ENCODE measurements around the gene UBTF.

The UBTF gene

GRCh38 chr17:44174427-44174826 lies 45.0 kb downstream of the UBTF start:
- H3K27ac ChIP-seq (ENCODE audit: low read depth, low read length, poor library complexity, severe bottlenecking) = no peak overlapping the region
- no peaks in the 10 kb centered on the region for H3K79me2 ChIP-seq (ENCODE audit: insufficient read depth, low read length)
- peaks cover 12% of the 10 kb centered on the region for H3K4me1 ChIP-seq (ENCODE audit: insufficient read depth, low read length, severe bottlenecking)
- no peaks in the 10 kb centered on the region for H4K20me1 ChIP-seq (ENCODE audit: insufficient read depth, low read length)
- no peaks in the 10 kb centered on the region for H3K9me2 ChIP-seq (ENCODE audit: low read depth, low read length)
- H3K4me2 ChIP-seq (ENCODE audit: low read length) = no peak overlapping the region
- peaks cover 36% of the 10 kb centered on the region for H3K36me3 ChIP-seq (ENCODE audit: insufficient read depth, low read length)
- H3F3A ChIP-seq (ENCODE audit: insufficient read depth, low read length) = no peaks in the 10 kb centered on the region
- H3K27me3 ChIP-seq (ENCODE audit: insufficient read depth, low read length) = no peaks in the 10 kb centered on the region
- no peak overlapping the region for H3K4me3 ChIP-seq (ENCODE audit: low read depth, low read length, poor library complexity, severe bottlenecking)
- H2AFZ ChIP-seq (ENCODE audit: low read length) = no peak overlapping the region
- TF ChIP-seq CTCF (IDR thresholded peaks at IDR 0.05; ENCODE audit: low read length) (no peak), EZH2 (IDR thresholded peaks at IDR 0.05; ENCODE audit: borderline replicate concordance, low read length) (no peak)
- no peak overlapping the region for H3K9ac ChIP-seq (ENCODE audit: low read length)
- H3K9me3 ChIP-seq (ENCODE audit: low read length) = no peaks in the 10 kb centered on the region

- H3K9me3 ChIP-seq (ENCODE audit: low read length) = no peaks in the 10 kb centered on the region
- no peaks in the 10 kb centered on the region for H4K20me1 ChIP-seq (ENCODE audit: insufficient read depth, low read length)
- H3K79me2 ChIP-seq (ENCODE audit: insufficient read depth, low read length) = no peaks in the 10 kb centered on the region
- no peak overlapping the region for H3K4me3 ChIP-seq (ENCODE audit: low read depth, low read length, poor library complexity, severe bottlenecking)
- H3K4me1 ChIP-seq (ENCODE audit: insufficient read depth, low read length, severe bottlenecking) = peaks cover 12% of the 10 kb centered on the region
- H3K9ac ChIP-seq (ENCODE audit: low read length) = no peak overlapping the region
- peaks cover 18% of the 10 kb centered on the region for H3K36me3 ChIP-seq (ENCODE audit: insufficient read depth, low read length)
- TF ChIP-seq CTCF (IDR thresholded peaks at IDR 0.05; ENCODE audit: low read length) = no peak
- no peak for TF ChIP-seq EZH2 (IDR thresholded peaks at IDR 0.05; ENCODE audit: borderline replicate concordance, low read length)
- H2AFZ ChIP-seq (ENCODE audit: low read length) = no peak overlapping the region
- H3K4me2 ChIP-seq (ENCODE audit: low read length) = no peak overlapping the region
- H3K27ac ChIP-seq (ENCODE audit: low read depth, low read length, poor library complexity, severe bottlenecking) = no peak overlapping the region
- no peaks in the 10 kb centered on the region for H3K9me2 ChIP-seq (ENCODE audit: low read depth, low read length)
- no peaks in the 10 kb centered on the region for H3F3A ChIP-seq (ENCODE audit: insufficient read depth, low read length)
- H3K27me3 ChIP-seq (ENCODE audit: insufficient read depth, low read length) = no peaks in the 10 kb centered on the region
Measured at GRCh38 chr17:44171931-44172455, 47.5 kb downstream of the UBTF start.

GRCh38 chr17:44170499-44171201 lies 48.8 kb downstream of the UBTF start, which contains the start of gene ASB16:
Gene ASB16 (plus strand): TSS chr17:44170704. CDS start chr17:44170790, 86 bp downstream.
- TF ChIP-seq EZH2 (IDR thresholded peaks at IDR 0.05; ENCODE audit: borderline replicate concordance, low read length) (no peak), CTCF (IDR thresholded peaks at IDR 0.05; ENCODE audit: low read length) (no peak)
- Histone ChIP-seq H3K9ac (ENCODE audit: low read length) (no peak within 1 kb of the TSS), H3K4me2 (ENCODE audit: low read length) (no peak within 1 kb of the TSS), H3K79me2 (ENCODE audit: insufficient read depth, low read length) (no peaks in the 10 kb centered on the region), H4K20me1 (ENCODE audit: insufficient read depth, low read length) (no peaks in the 10 kb centered on the region), H3K4me3 (ENCODE audit: low read depth, low read length, poor library complexity, severe bottlenecking) (no peak within 1 kb of the TSS), H2AFZ (ENCODE audit: low read length) (no peak within 1 kb of the TSS), H3K9me2 (ENCODE audit: low read depth, low read length) (no peaks in the 10 kb centered on the region), H3K27ac (ENCODE audit: low read depth, low read length, poor library complexity, severe bottlenecking) (no peak within 1 kb of the TSS), H3K4me1 (ENCODE audit: insufficient read depth, low read length, severe bottlenecking) (peaks cover 12% of the 10 kb centered on the region), H3K27me3 (ENCODE audit: insufficient read depth, low read length) (no peaks in the 10 kb centered on the region), H3K9me3 (ENCODE audit: low read length) (no peaks in the 10 kb centered on the region), H3F3A (ENCODE audit: insufficient read depth, low read length) (no peaks in the 10 kb centered on the region), H3K36me3 (ENCODE audit: insufficient read depth, low read length) (peaks cover 8% of the 10 kb centered on the region; the same call in 1 of the 2 replicates)
